Activated T-cell treated with anti-CD3 and anti-CD28 coated beads, Interleukin-2, amount 50 U/mL, for 24 hours (primary cell): ENCODE data around the gene GFOD1.
"Not testable (repeated sequence)": the region's sequence is repeated elsewhere in the genome, so short reads cannot be mapped to it uniquely, and the experiment has no call there.

Experiments
- DNase-seq: peaks from one replicate; pipeline ENCODE4 v3.0.0-alpha.2; 2020
- H3K27ac Mint-ChIP-seq: 2 replicates; pipeline ENCODE4 v1.8.0; 2020; ENCODE audit warnings: mild to moderate bottlenecking, mixed read lengths
- H3K27me3 Mint-ChIP-seq: 2 replicates; pipeline ENCODE4 v1.8.0; 2020; ENCODE audit warnings: mixed read lengths
- H3K36me3 Mint-ChIP-seq: 2 replicates; pipeline ENCODE4 v1.8.0; 2020; ENCODE audit warnings: low read depth, mixed read lengths
- H3K4me1 Mint-ChIP-seq: 2 replicates; pipeline ENCODE4 v1.8.0; 2020; ENCODE audit warnings: low read depth, mixed read lengths
- H3K4me3 Mint-ChIP-seq: 2 replicates; pipeline ENCODE4 v1.8.0; 2020; ENCODE audit warnings: mild to moderate bottlenecking, moderate library complexity, mixed read lengths
- H3K9me3 Mint-ChIP-seq: 2 replicates; pipeline ENCODE4 v1.8.0; 2020; ENCODE audit warnings: mixed read lengths

GFOD1 gene

GRCh38 chr6:13346245-13346644 lies 141.2 kb downstream of the GFOD1 start:
- H3K4me3 Mint-ChIP-seq = no peak overlapping the region
- H3K4me1 Mint-ChIP-seq = no peaks in the 10 kb centered on the region
- H3K36me3 Mint-ChIP-seq = no peaks in the 10 kb centered on the region
- DNase-seq = no peak
- no peak overlapping the region for H3K27ac Mint-ChIP-seq
- H3K9me3 Mint-ChIP-seq = peaks cover 9% of the 10 kb centered on the region
- no peaks in the 10 kb centered on the region for H3K27me3 Mint-ChIP-seq

GRCh38 chr6:13342414-13343019 lies 144.9 kb downstream of the GFOD1 start:
- Mint-ChIP-seq H3K27me3 (no peaks in the 10 kb centered on the region), H3K4me1 (peaks cover 12% of the 10 kb centered on the region), H3K36me3 (no peaks in the 10 kb centered on the region), H3K27ac (no peak overlapping the region), H3K4me3 (no peak overlapping the region), H3K9me3 (peaks cover 9% of the 10 kb centered on the region)
- no peak for DNase-seq

- no peak overlapping the region for H3K27ac Mint-ChIP-seq
- H3K4me3 Mint-ChIP-seq = no peak overlapping the region
- no peaks in the 10 kb centered on the region for H3K36me3 Mint-ChIP-seq
- H3K4me1 Mint-ChIP-seq = peaks cover 19% of the 10 kb centered on the region
- H3K27me3 Mint-ChIP-seq = no peaks in the 10 kb centered on the region
- peaks cover 9% of the 10 kb centered on the region for H3K9me3 Mint-ChIP-seq
- no peak for DNase-seq
Measured at GRCh38 chr6:13339863-13340630, 147.4 kb downstream of the GFOD1 start.

GRCh38 chr6:13338038-13338437 lies 149.4 kb downstream of the GFOD1 start:
- DNase-seq = no peak
- Mint-ChIP-seq H3K4me3 (no peak overlapping the region), H3K27ac (no peak overlapping the region), H3K4me1 (peaks cover 23% of the 10 kb centered on the region), H3K9me3 (peaks cover 9% of the 10 kb centered on the region), H3K36me3 (no peaks in the 10 kb centered on the region), H3K27me3 (no peaks in the 10 kb centered on the region)

GRCh38 chr6:13336553-13336952 lies 150.8 kb downstream of the GFOD1 start:
- H3K27me3 Mint-ChIP-seq = no peaks in the 10 kb centered on the region
- H3K4me3 Mint-ChIP-seq = no peak overlapping the region
- peaks cover under 1% of the 10 kb centered on the region for H3K9me3 Mint-ChIP-seq
- H3K27ac Mint-ChIP-seq = no peak overlapping the region
- H3K36me3 Mint-ChIP-seq = no peaks in the 10 kb centered on the region
- peak; percentile 80 for DNase-seq
- H3K4me1 Mint-ChIP-seq = peaks cover 26% of the 10 kb centered on the region

GRCh38 chr6:13334953-13335352 lies 152.4 kb downstream of the GFOD1 start:
- DNase-seq = no peak
- Mint-ChIP-seq H3K4me1 (peaks cover 16% of the 10 kb centered on the region), H3K27ac (peak overlapping the region; percentile 32)

GRCh38 chr6:13332349-13332706 lies 155.1 kb downstream of the GFOD1 start:
- H3K27ac Mint-ChIP-seq = no peak overlapping the region
- no peaks in the 10 kb centered on the region for H3K27me3 Mint-ChIP-seq
- H3K4me1 Mint-ChIP-seq = peaks cover 31% of the 10 kb centered on the region
- no peak overlapping the region for H3K4me3 Mint-ChIP-seq
- no peaks in the 10 kb centered on the region for H3K9me3 Mint-ChIP-seq
- peaks cover 13% of the 10 kb centered on the region for H3K36me3 Mint-ChIP-seq
- DNase-seq = no peak

More at GRCh38 chr6:13334953-13335352, 152.4 kb downstream of the GFOD1 start:
- H3K36me3 Mint-ChIP-seq = no peaks in the 10 kb centered on the region
- no peaks in the 10 kb centered on the region for H3K9me3 Mint-ChIP-seq
- no peak overlapping the region for H3K4me3 Mint-ChIP-seq
- no peaks in the 10 kb centered on the region for H3K27me3 Mint-ChIP-seq

GRCh38 chr6:13331516-13332348 lies 155.7 kb downstream of the GFOD1 start:
- H3K9me3 Mint-ChIP-seq = no peaks in the 10 kb centered on the region
- H3K4me3 Mint-ChIP-seq = no peak overlapping the region
- peaks cover 13% of the 10 kb centered on the region for H3K36me3 Mint-ChIP-seq
- H3K27ac Mint-ChIP-seq = no peak overlapping the region
- H3K4me1 Mint-ChIP-seq = peaks cover 35% of the 10 kb centered on the region
- H3K27me3 Mint-ChIP-seq = no peaks in the 10 kb centered on the region
- DNase-seq = no peak

- Mint-ChIP-seq H3K9me3 (no peaks in the 10 kb centered on the region), H3K4me1 (peaks cover 32% of the 10 kb centered on the region), H3K36me3 (peaks cover 38% of the 10 kb centered on the region), H3K27ac (peak overlapping the region; percentile 98), H3K4me3 (peak overlapping the region; percentile 92), H3K27me3 (no peaks in the 10 kb centered on the region)
- no peak for DNase-seq
Measured at GRCh38 chr6:13328875-13329183, 158.6 kb downstream of the GFOD1 start.

GRCh38 chr6:13328076-13328874 lies 159.1 kb downstream of the GFOD1 start, which contains the start of gene TBC1D7:
TBC1D7 (minus strand) TSS chr6:13328537; CDS start chr6:13326898, 1,639 bp downstream.
- H3K27me3 Mint-ChIP-seq = no peaks in the 10 kb centered on the region
- H3K36me3 Mint-ChIP-seq = peaks cover 44% of the 10 kb centered on the region
- H3K9me3 Mint-ChIP-seq = no peaks in the 10 kb centered on the region
- H3K27ac Mint-ChIP-seq = peak within 1 kb of the TSS; percentile 98
- peak; percentile 96 for DNase-seq
- H3K4me3 Mint-ChIP-seq = peak within 1 kb of the TSS; percentile 92
- peaks cover 32% of the 10 kb centered on the region for H3K4me1 Mint-ChIP-seq

- H3K4me3 Mint-ChIP-seq = peak overlapping the region; percentile 92
- H3K9me3 Mint-ChIP-seq = no peaks in the 10 kb centered on the region
- peak overlapping the region; percentile 98 for H3K27ac Mint-ChIP-seq
- H3K27me3 Mint-ChIP-seq = no peaks in the 10 kb centered on the region
- H3K4me1 Mint-ChIP-seq = peaks cover 32% of the 10 kb centered on the region
- H3K36me3 Mint-ChIP-seq = peaks cover 49% of the 10 kb centered on the region
- no peak for DNase-seq
Measured at GRCh38 chr6:13327691-13328075, 159.7 kb downstream of the GFOD1 start.

- peaks cover 64% of the 10 kb centered on the region for H3K36me3 Mint-ChIP-seq
- H3K4me1 Mint-ChIP-seq = peaks cover 29% of the 10 kb centered on the region
- H3K9me3 Mint-ChIP-seq, H3K27ac Mint-ChIP-seq, H3K4me3 Mint-ChIP-seq, H3K27me3 Mint-ChIP-seq, DNase-seq: not testable (repeated sequence)
Measured at GRCh38 chr6:13326031-13326586, 161.3 kb downstream of the GFOD1 start.

- H3K4me1 Mint-ChIP-seq = no peaks in the 10 kb centered on the region
- H3K27me3 Mint-ChIP-seq = no peaks in the 10 kb centered on the region
- DNase-seq = no peak
- H3K9me3 Mint-ChIP-seq = no peaks in the 10 kb centered on the region
- no peak overlapping the region for H3K4me3 Mint-ChIP-seq
- H3K36me3 Mint-ChIP-seq = peaks cover 97% of the 10 kb centered on the region
- H3K27ac Mint-ChIP-seq = no peak overlapping the region
Measured at GRCh38 chr6:13319891-13320564, 167.4 kb downstream of the GFOD1 start.
